Right lobe of liver (tissue), 4 donors: ENCODE measurements around the gene AVL9.

Experiments
- CTCF ChIP-seq, 4 donors: fragments of 200-600 bp in 3 of 4; fragments of 450-650 bp in 1 of 4; IDR thresholded peaks; one replicate each; pipeline versions ENCODE4 v1.5.1 to v1.8.0; 2016 to 2022; ENCODE audit warnings: antibody characterized with exemption in 4 of 4, mild to moderate bottlenecking in 2 of 4
- POLR2A ChIP-seq: fragments of 450-650 bp; IDR thresholded peaks from one replicate; pipeline ENCODE4 v1.6.1; 2017; ENCODE audit warnings: antibody characterized with exemption, mild to moderate bottlenecking
- donor health status: DM: no; HTN: no; CAD: no.
- donor health status: DM: no; HTN: no; CAD: no.
- donor health status: DM: no; HTN: yes; CAD: no.

- TF ChIP-seq POLR2A: no peak
- no peak for TF ChIP-seq CTCF (IDR thresholded peaks at IDR 0.05)
Observed at GRCh38 chr7:32522746-32523530, 27.6 kb downstream of the AVL9 start.
